SK-N-MC (cell line): Measurements from ENCODE around the gene RPL41.

Source experiments
- DNase-seq: peaks from one replicate; pipeline ENCODE4 v3.0.0-alpha.2; 2011; ENCODE audit warnings: low read depth, low spot score
- H3K27ac ChIP-seq: fragments of 200-600 bp; sonication (generic); 2 replicates; pipeline ENCODE4 v1.5.1; 2016; ENCODE audit warnings: mixed run types
- H3K36me3 ChIP-seq: fragments of 200-600 bp; sonication (generic); 2 replicates; pipeline ENCODE4 v1.6.1; 2017; ENCODE audit warnings: antibody characterized with exemption, low read length, mixed read lengths; ENCODE audit not compliant: insufficient read depth
- H3K4me3 ChIP-seq: fragments of 200-600 bp; sonication (generic); 2 replicates; pipeline ENCODE4 v1.5.1; 2016
- H3K9ac ChIP-seq: fragments of 200-600 bp; sonication (generic); 2 replicates; pipeline ENCODE4 v1.8.0; 2017; ENCODE audit warnings: mixed run types, mixed read lengths; ENCODE audit not compliant: insufficient read length
- H3K9me3 ChIP-seq: fragments of 200-600 bp; sonication (generic); 2 replicates; pipeline ENCODE4 v1.6.1; 2017; ENCODE audit warnings: low read depth, mild to moderate bottlenecking, antibody characterized with exemption, low read length, moderate library complexity, mixed read lengths
- EZH2 ChIP-seq: fragments of 200-600 bp; sonication (generic); IDR thresholded peaks from one replicate; pipeline ENCODE4 v1.6.1; 2017; ENCODE audit warnings: antibody characterized with exemption
- FOXP2 ChIP-seq: optimal IDR thresholded peaks from 2 replicates; pipeline ENCODE3; 2011; ENCODE audit warnings: mild to moderate bottlenecking, moderate library complexity; ENCODE audit not compliant: insufficient read depth; ENCODE audit errors: extremely low read length, control extremely low read depth
- POLR2AphosphoS5 ChIP-seq: IDR thresholded peaks from 2 replicates; pipeline ENCODE4 v1.6.1; 2012; ENCODE audit warnings: mild to moderate bottlenecking, low read depth, low read length, borderline replicate concordance

RPL41 gene

DNA sequence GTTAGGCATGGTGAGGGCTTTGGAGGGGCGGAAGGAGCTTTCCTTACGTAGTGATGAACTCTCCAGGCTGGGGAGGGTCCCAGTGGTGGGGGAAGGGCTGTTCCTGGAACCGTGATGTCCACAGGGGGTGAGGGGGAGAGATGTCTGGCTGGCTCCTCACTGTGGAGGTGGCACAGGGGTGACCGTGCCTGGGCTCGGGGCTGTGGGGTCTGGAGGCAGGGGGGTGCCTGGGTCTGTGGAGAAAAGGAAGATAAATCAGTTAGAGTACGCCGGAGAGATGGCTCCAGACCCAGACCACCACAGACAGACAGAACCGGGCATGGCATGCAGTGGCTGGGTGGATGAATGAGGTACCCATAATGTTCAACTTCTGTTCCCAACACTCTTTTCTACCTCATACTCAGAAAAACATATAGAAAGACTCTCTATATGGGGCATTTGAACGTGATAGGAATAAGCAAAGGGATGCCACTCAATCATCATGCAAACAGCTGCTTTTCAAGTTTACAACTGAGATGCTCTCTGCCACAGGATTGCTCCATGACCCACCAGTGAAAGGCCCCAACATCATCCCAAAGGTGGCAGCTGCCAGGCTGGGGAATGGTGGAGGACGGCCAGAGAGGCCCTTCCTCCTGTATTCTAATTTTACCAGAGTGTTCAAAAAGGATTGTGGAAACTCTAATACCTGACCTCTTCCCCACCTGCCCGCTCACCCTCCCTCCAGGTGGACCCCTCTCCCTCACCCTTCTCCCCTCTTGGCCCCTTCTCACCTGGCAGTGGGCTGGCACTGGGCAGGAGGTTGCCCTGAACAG is 47.3 kb downstream of the RPL41 start:
- no peak overlapping the region for H3K4me3 ChIP-seq
- no peak overlapping the region for H3K9ac ChIP-seq
- no peak for TF ChIP-seq EZH2
- TF ChIP-seq FOXP2 = no peak
- TF ChIP-seq POLR2AphosphoS5 = no peak
- H3K9me3 ChIP-seq = no peaks in the 10 kb centered on the region
- peaks cover 80% of the 10 kb centered on the region for H3K36me3 ChIP-seq
- no peak for DNase-seq
- 0 out of 2 replicates have a peak overlapping the region, but pooled peaks have one; percentile 46 for H3K27ac ChIP-seq

- Histone ChIP-seq H3K27ac (no peak overlapping the region), H3K36me3 (peaks cover 82% of the 10 kb centered on the region), H3K9me3 (no peaks in the 10 kb centered on the region), H3K4me3 (no peak overlapping the region), H3K9ac (no peak overlapping the region)
- TF ChIP-seq POLR2AphosphoS5 (no peak), EZH2 (no peak), FOXP2 (no peak)
- DNase-seq = no peak
Measured at GRCh38 chr12:56164345-56164729, 47.9 kb downstream of the RPL41 start.

DNA sequence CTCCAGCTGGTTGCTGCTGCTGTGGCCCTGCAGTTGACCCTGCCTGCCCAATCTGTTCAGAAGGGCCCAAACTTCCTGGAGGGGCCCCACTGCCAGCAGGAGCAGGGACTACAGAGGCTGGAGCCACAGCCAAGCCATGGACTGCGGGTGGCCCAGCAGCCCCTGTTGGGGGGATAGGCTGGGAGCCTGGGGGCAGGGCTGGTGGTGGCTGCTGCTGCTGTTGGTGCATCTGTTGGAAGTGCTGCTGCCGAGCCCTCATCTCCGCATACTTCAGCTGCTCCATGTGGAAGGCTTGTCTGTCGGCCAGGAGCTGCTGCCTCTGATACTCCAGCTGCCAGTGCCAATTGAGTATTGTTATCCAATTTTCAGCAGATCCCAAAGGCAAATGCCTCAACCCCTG is 48.9 kb downstream of the RPL41 start:
- H3K36me3 ChIP-seq = peaks cover 82% of the 10 kb centered on the region
- TF ChIP-seq EZH2 = no peak
- no peak for TF ChIP-seq POLR2AphosphoS5
- no peak for TF ChIP-seq FOXP2

More for the DNA sequence above, 48.9 kb downstream of the RPL41 start:
- DNase-seq = no peak
- no peaks in the 10 kb centered on the region for H3K9me3 ChIP-seq
- no peak overlapping the region for H3K27ac ChIP-seq
- no peak overlapping the region for H3K9ac ChIP-seq
- no peak overlapping the region for H3K4me3 ChIP-seq
